Mononuclear cell (primary cell): ENCODE data around the gene PGD. TPM values are rescaled to one million over a fixed set of nuclear protein-coding genes. Genes with fewer than 3 reads are reported as not detected.
"Not testable (repeated sequence)": the region's sequence is repeated elsewhere in the genome, so short reads cannot be mapped to it uniquely, and the experiment has no call there.

Experiments
- H3K27me3 ChIP-seq: 2 replicates; pipeline ENCODE4 v1.6.0; 2011; ENCODE audit warnings: low read length, control low read depth; ENCODE audit not compliant: insufficient read depth
- H3K4me1 ChIP-seq: 2 replicates; pipeline ENCODE4 v1.5.1; 2011; ENCODE audit warnings: mild to moderate bottlenecking, low read length, control low read depth; ENCODE audit not compliant: insufficient read depth
- H3K4me3 ChIP-seq: 2 replicates; pipeline ENCODE4 v1.5.1; 2011; ENCODE audit warnings: mild to moderate bottlenecking, low read length, moderate library complexity
- H3K9me3 ChIP-seq: 2 replicates; pipeline ENCODE4 v1.5.1; 2011; ENCODE audit warnings: low read depth, mild to moderate bottlenecking, control low read depth, low read length
- total RNA-seq: library from RNA; depleted of rRNA; stranded (reverse); fragments of >200 nt; gene quantifications from one replicate; pipeline ENCODE4 v1.2.3, GENCODE V29; 2012

Gene PGD
- total RNA-seq, 1 donor, result 67.1 TPM

GRCh38 chr1:10438677-10439163 lies 39.9 kb downstream of the PGD start:
- Histone ChIP-seq H3K4me1 (no peaks in the 10 kb centered on the region), H3K9me3 (no peaks in the 10 kb centered on the region), H3K27me3 (no peaks in the 10 kb centered on the region), H3K4me3 (no peak overlapping the region)

- Histone ChIP-seq H3K9me3 (no peaks in the 10 kb centered on the region), H3K4me3 (no peak overlapping the region), H3K27me3 (no peaks in the 10 kb centered on the region), H3K4me1 (no peaks in the 10 kb centered on the region)
Observed at GRCh38 chr1:10440305-10440704, 41.4 kb downstream of the PGD start.

- H3K9me3 ChIP-seq, result no peaks in the 10 kb centered on the region
- no peak overlapping the region for H3K4me3 ChIP-seq
- no peaks in the 10 kb centered on the region for H3K27me3 ChIP-seq
- no peaks in the 10 kb centered on the region for H3K4me1 ChIP-seq
Observed at GRCh38 chr1:10440794-10441193, 41.9 kb downstream of the PGD start.

- Histone ChIP-seq H3K9me3 (no peaks in the 10 kb centered on the region), H3K27me3 (no peaks in the 10 kb centered on the region), H3K4me1 (no peaks in the 10 kb centered on the region), H3K4me3 (no peak overlapping the region)
Observed at GRCh38 chr1:10444248-10444647, 45.4 kb downstream of the PGD start.

- H3K9me3 ChIP-seq, result no peaks in the 10 kb centered on the region
- H3K4me1 ChIP-seq, result no peaks in the 10 kb centered on the region
- H3K4me3 ChIP-seq, result no peak overlapping the region
- H3K27me3 ChIP-seq, result no peaks in the 10 kb centered on the region
Observed at GRCh38 chr1:10444795-10445397, 46.0 kb downstream of the PGD start.

- no peak overlapping the region for H3K4me3 ChIP-seq
- no peaks in the 10 kb centered on the region for H3K9me3 ChIP-seq
- H3K4me1 ChIP-seq, result no peaks in the 10 kb centered on the region
- H3K27me3 ChIP-seq, result no peaks in the 10 kb centered on the region
Observed at GRCh38 chr1:10446790-10447422, 48.0 kb downstream of the PGD start.

- H3K4me3 ChIP-seq, result no peak within 1 kb of the TSS
- no peaks in the 10 kb centered on the region for H3K27me3 ChIP-seq
- no peaks in the 10 kb centered on the region for H3K4me1 ChIP-seq
- H3K9me3 ChIP-seq, result no peaks in the 10 kb centered on the region
Observed at GRCh38 chr1:10449751-10450150, 50.9 kb downstream of the PGD start, which contains the start of gene CORT. Gene CORT (plus strand): TSS chr1:10450031. CDS start chr1:10450224, 193 bp downstream.

GRCh38 chr1:10450156-10450814 lies 51.4 kb downstream of the PGD start:
- Histone ChIP-seq H3K4me1 (no peaks in the 10 kb centered on the region), H3K4me3 (no peak overlapping the region), H3K9me3 (no peaks in the 10 kb centered on the region), H3K27me3 (no peaks in the 10 kb centered on the region)

GRCh38 chr1:10450836-10451235 lies 52.0 kb downstream of the PGD start:
- Histone ChIP-seq H3K27me3 (no peaks in the 10 kb centered on the region), H3K9me3 (no peaks in the 10 kb centered on the region), H3K4me3 (no peak overlapping the region), H3K4me1 (no peaks in the 10 kb centered on the region)

- no peaks in the 10 kb centered on the region for H3K27me3 ChIP-seq
- no peaks in the 10 kb centered on the region for H3K4me1 ChIP-seq
- no peaks in the 10 kb centered on the region for H3K9me3 ChIP-seq
- no peak overlapping the region for H3K4me3 ChIP-seq
Observed at GRCh38 chr1:10451287-10451686, 52.4 kb downstream of the PGD start.

GRCh38 chr1:10456048-10456447 lies 57.2 kb downstream of the PGD start:
- H3K9me3 ChIP-seq, result no peaks in the 10 kb centered on the region
- no peak overlapping the region for H3K4me3 ChIP-seq
- H3K4me1 ChIP-seq, result no peaks in the 10 kb centered on the region
- no peaks in the 10 kb centered on the region for H3K27me3 ChIP-seq

- H3K4me3 ChIP-seq, result no peak overlapping the region
- H3K4me1 ChIP-seq, result no peaks in the 10 kb centered on the region
- no peaks in the 10 kb centered on the region for H3K9me3 ChIP-seq
- no peaks in the 10 kb centered on the region for H3K27me3 ChIP-seq
Observed at GRCh38 chr1:10456661-10457060, 57.8 kb downstream of the PGD start.

- H3K4me3 ChIP-seq, H3K27me3 ChIP-seq, H3K4me1 ChIP-seq, H3K9me3 ChIP-seq: not testable (repeated sequence)
Observed at GRCh38 chr1:10457462-10457861, 58.6 kb downstream of the PGD start.

GRCh38 chr1:10457875-10458274 lies 59.0 kb downstream of the PGD start:
- Histone ChIP-seq H3K4me3 (no peak overlapping the region), H3K9me3 (no peaks in the 10 kb centered on the region), H3K4me1 (no peaks in the 10 kb centered on the region), H3K27me3 (no peaks in the 10 kb centered on the region)

GRCh38 chr1:10459184-10459583 lies 60.3 kb downstream of the PGD start:
- H3K9me3 ChIP-seq, result no peaks in the 10 kb centered on the region
- no peak overlapping the region for H3K4me3 ChIP-seq
- H3K27me3 ChIP-seq, result no peaks in the 10 kb centered on the region
- no peaks in the 10 kb centered on the region for H3K4me1 ChIP-seq
